Measurements from ENCODE around the gene FAM72C. TPM values are rescaled to one million over a fixed set of nuclear protein-coding genes. Genes with fewer than 3 reads are reported as not detected.
"Not testable (repeated sequence)": the region's sequence is repeated elsewhere in the genome, so short reads cannot be mapped to it uniquely, and the experiment has no call there.

The FAM72C gene
- total RNA-seq, 2 experiments from 2014 or later = 15.3 to 25.5 TPM

- intact Hi-C loops (cut with DNase I, micrococcal nuclease); H3K4me3 Mint-ChIP-seq; H3K27me3 Mint-ChIP-seq; POLR2A ChIA-PET; H3K27ac Mint-ChIP-seq; DNase-seq; CTCF ChIA-PET; H3K4me1 Mint-ChIP-seq; H3K9me3 Mint-ChIP-seq (ENCODE audit: low read depth); H3K36me3 Mint-ChIP-seq (ENCODE audit: low read depth): not testable (repeated sequence)
- ATAC-seq = peak; percentile 11
These were observed 1.1 kb upstream of the FAM72C start for GRCh38 chr1:143972753-143973326.

DNA sequence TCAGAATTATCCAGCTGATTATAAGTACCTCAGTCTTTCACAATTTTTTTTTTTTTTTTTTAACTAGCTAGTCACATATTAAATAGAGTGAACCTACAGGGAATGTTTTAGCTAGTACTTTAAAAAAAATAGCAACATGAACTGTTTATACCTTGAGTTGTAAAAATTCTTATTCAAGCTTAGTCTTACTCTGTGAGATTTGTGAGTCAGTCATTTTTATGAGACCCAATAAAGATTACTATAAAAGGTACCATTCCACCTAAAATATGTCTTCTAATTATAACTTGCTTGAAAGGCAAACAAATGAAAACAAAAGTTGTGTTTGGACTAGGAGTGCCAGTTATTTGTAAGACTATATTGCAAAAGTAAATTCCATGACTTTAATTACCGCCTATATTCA is 5.9 kb downstream of the FAM72C start:
- H3K27me3 Mint-ChIP-seq; H3K36me3 Mint-ChIP-seq (ENCODE audit: low read depth); H3K4me1 Mint-ChIP-seq; intact Hi-C loops (cut with DNase I, micrococcal nuclease); ATAC-seq; H3K27ac Mint-ChIP-seq; H3K4me3 Mint-ChIP-seq; H3K9me3 Mint-ChIP-seq (ENCODE audit: low read depth); CTCF ChIA-PET; POLR2A ChIA-PET; DNase-seq: not testable (repeated sequence)

- H3K9me3 Mint-ChIP-seq (ENCODE audit: low read depth); POLR2A ChIA-PET; H3K27me3 Mint-ChIP-seq; CTCF ChIA-PET; H3K36me3 Mint-ChIP-seq (ENCODE audit: low read depth); H3K27ac Mint-ChIP-seq; ATAC-seq; intact Hi-C loops (cut with DNase I, micrococcal nuclease); H3K4me3 Mint-ChIP-seq; DNase-seq; H3K4me1 Mint-ChIP-seq: not testable (repeated sequence)
These were observed 7.5 kb downstream of the FAM72C start for GRCh38 chr1:143964294-143964693.

DNA sequence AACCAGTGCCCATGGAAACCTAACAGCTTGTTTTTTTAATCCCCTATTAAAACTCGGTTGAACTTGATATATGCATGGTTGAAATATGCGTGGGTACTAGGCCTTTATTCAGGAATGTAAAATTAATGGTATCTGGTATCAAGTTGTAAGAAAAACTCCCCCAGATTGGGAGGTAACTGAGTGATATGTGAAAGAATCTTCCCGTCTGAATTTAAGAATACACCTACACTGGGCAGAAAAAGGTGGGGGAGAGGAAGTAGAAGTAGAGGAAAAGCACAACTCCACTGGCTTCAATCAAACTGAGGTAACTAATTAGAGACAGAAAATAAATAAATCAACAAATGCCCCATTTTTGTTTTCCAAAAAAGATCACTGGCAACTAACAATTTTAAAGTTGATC is 15.9 kb downstream of the FAM72C start:
- ATAC-seq; intact Hi-C loops (cut with DNase I, micrococcal nuclease); POLR2A ChIA-PET; CTCF ChIA-PET; DNase-seq; H3K9me3 Mint-ChIP-seq (ENCODE audit: low read depth); H3K4me1 Mint-ChIP-seq; H3K27ac Mint-ChIP-seq; H3K4me3 Mint-ChIP-seq; H3K27me3 Mint-ChIP-seq; H3K36me3 Mint-ChIP-seq (ENCODE audit: low read depth): not testable (repeated sequence)

DNA sequence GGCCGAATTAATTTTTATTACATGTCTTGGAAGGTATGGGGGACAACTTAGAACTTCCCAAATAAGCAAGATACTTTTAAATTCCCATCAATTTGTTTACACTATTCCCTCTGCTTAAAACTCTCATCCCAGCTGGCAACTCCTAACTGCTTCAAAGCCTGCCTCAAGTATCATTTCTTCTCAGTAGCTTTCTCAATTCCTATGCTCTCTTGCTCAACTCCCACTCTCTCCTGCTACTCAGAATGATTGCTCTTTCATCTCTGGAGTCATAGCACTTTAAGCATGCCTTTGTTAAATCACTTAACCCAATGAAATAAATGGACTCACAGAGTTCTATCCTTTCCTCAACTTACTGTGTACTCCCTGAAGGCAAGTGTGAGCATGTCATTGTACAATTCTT is 18.9 kb downstream of the FAM72C start:
- CTCF ChIA-PET; H3K27ac Mint-ChIP-seq; H3K4me1 Mint-ChIP-seq; H3K36me3 Mint-ChIP-seq (ENCODE audit: low read depth); H3K9me3 Mint-ChIP-seq (ENCODE audit: low read depth); POLR2A ChIA-PET; DNase-seq; intact Hi-C loops (cut with DNase I, micrococcal nuclease); ATAC-seq; H3K27me3 Mint-ChIP-seq; H3K4me3 Mint-ChIP-seq: not testable (repeated sequence)

GRCh38 chr1:143951485-143952391 is 20.0 kb downstream of the FAM72C start:
- H3K27ac Mint-ChIP-seq; POLR2A ChIA-PET; H3K27me3 Mint-ChIP-seq; H3K4me3 Mint-ChIP-seq; CTCF ChIA-PET; H3K36me3 Mint-ChIP-seq (ENCODE audit: low read depth); H3K4me1 Mint-ChIP-seq; H3K9me3 Mint-ChIP-seq (ENCODE audit: low read depth); intact Hi-C loops (cut with DNase I, micrococcal nuclease); DNase-seq: not testable (repeated sequence)
- peak; percentile 90 for ATAC-seq

DNA sequence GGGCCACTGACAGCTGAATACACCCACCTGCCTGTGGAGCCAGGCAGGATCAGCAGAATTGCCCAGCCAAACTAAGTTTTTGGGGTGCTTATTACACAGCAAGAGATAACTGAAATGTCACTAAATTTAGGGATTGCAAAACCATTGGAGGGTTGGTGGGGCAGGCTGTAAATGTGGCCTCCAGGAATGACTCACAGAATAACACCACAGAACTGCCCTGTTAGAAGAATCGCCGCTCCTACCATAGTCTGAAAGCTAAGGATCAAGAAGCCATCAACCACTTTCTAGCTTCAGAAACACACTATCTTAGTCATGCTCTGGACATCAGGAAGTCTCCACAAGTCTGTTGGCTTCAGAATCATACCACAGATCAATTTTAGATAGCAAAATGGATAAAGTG is 24.0 kb downstream of the FAM72C start:
- H3K4me1 Mint-ChIP-seq; CTCF ChIA-PET; H3K27ac Mint-ChIP-seq; H3K36me3 Mint-ChIP-seq (ENCODE audit: low read depth); H3K4me3 Mint-ChIP-seq; DNase-seq; POLR2A ChIA-PET; ATAC-seq; intact Hi-C loops (cut with DNase I, micrococcal nuclease); H3K27me3 Mint-ChIP-seq; H3K9me3 Mint-ChIP-seq (ENCODE audit: low read depth): not testable (repeated sequence)

DNA sequence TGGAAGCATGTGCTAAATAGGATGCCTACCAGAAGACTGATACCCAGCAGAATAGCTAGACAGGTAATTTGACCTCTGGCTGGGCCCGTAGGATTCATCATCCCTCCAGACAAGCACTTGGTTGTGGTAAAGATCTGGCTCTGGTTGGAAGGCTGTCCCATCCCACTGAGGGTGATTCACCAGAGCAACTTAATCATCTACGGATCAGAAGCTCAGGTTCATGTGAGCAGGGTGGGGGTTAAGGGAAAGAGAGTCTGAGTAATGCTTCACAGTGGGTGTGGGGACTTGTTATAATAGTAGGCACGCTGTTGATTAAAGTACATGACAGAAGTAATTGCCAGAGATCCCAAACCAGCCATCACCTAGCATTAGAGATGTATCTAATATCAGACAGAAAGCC is 26.5 kb downstream of the FAM72C start:
- H3K4me1 Mint-ChIP-seq; H3K9me3 Mint-ChIP-seq (ENCODE audit: low read depth); H3K36me3 Mint-ChIP-seq (ENCODE audit: low read depth); intact Hi-C loops (cut with DNase I, micrococcal nuclease); POLR2A ChIA-PET; H3K27me3 Mint-ChIP-seq; H3K4me3 Mint-ChIP-seq; H3K27ac Mint-ChIP-seq; DNase-seq; CTCF ChIA-PET: not testable (repeated sequence)
- peak; percentile 39 for ATAC-seq

- H3K4me3 Mint-ChIP-seq; H3K9me3 Mint-ChIP-seq (ENCODE audit: low read depth); H3K36me3 Mint-ChIP-seq (ENCODE audit: low read depth); H3K27me3 Mint-ChIP-seq; POLR2A ChIA-PET; DNase-seq; intact Hi-C loops (cut with DNase I, micrococcal nuclease); CTCF ChIA-PET; ATAC-seq; H3K27ac Mint-ChIP-seq; H3K4me1 Mint-ChIP-seq: not testable (repeated sequence)
These were observed 27.1 kb downstream of the FAM72C start for GRCh38 chr1:143944576-143945240.

DNA sequence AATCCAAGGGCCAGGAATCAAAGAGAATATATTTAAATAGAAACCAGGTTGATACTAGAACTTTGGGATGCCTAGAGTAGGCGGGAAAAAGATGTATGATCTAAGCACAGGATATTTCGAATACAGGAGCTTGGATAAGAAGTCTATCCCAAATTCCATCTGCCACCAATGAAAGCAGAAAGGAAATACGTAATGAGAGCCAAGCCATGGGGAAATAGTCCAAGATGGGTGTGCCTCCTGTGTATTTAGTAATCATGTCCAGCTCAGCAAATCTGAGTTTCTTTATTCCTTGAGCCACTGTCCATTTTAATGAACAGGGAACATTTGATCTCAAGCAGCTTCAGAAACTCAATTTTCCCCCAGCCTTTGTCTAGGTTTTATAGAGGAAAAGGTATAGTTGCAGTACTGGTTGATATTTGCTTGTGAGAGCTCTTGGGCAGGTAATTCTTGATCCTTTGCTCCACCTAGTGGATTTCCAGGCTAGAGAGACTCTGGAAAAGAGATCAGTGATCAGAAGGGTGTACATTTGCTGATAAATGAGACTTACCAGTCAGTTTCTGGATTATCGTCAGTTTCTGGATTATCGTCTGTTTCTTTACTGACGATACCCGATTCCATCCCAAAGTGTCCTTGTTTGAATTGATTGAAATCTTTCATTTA is 28.3 kb downstream of the FAM72C start:
- CTCF ChIA-PET; POLR2A ChIA-PET; DNase-seq; H3K27ac Mint-ChIP-seq; H3K36me3 Mint-ChIP-seq (ENCODE audit: low read depth); H3K4me3 Mint-ChIP-seq; intact Hi-C loops (cut with DNase I, micrococcal nuclease); H3K9me3 Mint-ChIP-seq (ENCODE audit: low read depth); ATAC-seq; H3K4me1 Mint-ChIP-seq; H3K27me3 Mint-ChIP-seq: not testable (repeated sequence)

DNA sequence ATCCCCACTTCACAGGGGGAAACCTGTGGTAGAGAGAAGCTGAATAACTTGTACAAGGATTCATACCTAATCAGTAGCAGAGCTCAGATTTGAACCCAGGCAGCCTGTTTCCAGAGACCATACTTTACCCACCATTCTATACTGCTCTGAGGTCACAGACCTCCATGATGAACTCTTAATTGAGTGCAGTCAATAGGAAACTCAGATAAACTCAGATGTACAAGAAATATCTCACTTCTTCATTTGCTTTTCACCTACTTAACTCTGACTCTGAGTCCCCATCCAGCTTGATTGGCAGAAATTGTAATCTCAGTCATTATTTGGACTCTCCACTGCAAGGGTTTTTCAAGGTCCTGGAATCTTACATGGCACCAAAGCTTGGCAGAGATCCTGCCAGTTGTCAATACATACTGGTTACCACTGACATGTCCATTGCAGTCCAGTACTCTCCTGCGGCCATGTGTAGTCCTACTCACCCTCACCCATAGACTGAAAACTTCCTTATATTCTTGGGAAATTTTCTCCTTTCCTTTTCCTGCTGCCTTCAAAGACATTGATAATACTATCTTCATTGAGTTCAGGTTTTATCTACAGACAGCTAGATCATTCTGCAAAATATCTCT is 29.4 kb downstream of the FAM72C start:
- ATAC-seq; intact Hi-C loops (cut with DNase I, micrococcal nuclease): not testable (repeated sequence)

More for the DNA sequence above, 29.4 kb downstream of the FAM72C start:
- DNase-seq; CTCF ChIA-PET; H3K9me3 Mint-ChIP-seq (ENCODE audit: low read depth); H3K27me3 Mint-ChIP-seq; H3K36me3 Mint-ChIP-seq (ENCODE audit: low read depth); H3K4me1 Mint-ChIP-seq; H3K27ac Mint-ChIP-seq; H3K4me3 Mint-ChIP-seq; POLR2A ChIA-PET: not testable (repeated sequence)
